IMR-90 (cell line): ENCODE data around the gene AJUBA. TPM values are rescaled to one million over a fixed set of nuclear protein-coding genes. Genes with fewer than 3 reads are reported as not detected.

ENCODE experiments used
- ATAC-seq: fragments of 200-7000 bp; cut with Tn5 transposase; 2 replicates; pipeline ENCODE4 v1.9.1; 2020; ENCODE audit warnings: low read depth, mild to moderate bottlenecking, moderate library complexity
- BruUV-seq: library from RNA; stranded (reverse); fragments of 400-500 nt; replicated peaks from 2 replicates; lab custom pipeline; 2021; lab: Mats Ljungman, UMichigan
- CTCF ChIA-PET: fragments of 300-600 bp; formaldehyde crosslinking; extraction: SDS; loops from one replicate; lab custom pipeline; 2021; ENCODE audit warnings: antibody characterized with exemption; lab: Yijun Ruan, JAX
- POLR2A ChIA-PET: fragments of 300-600 bp; sonication (Branson Sonifier 250); formaldehyde crosslinking; loops from one replicate; lab custom pipeline; 2022; ENCODE audit warnings: antibody characterized with exemption; ENCODE audit not compliant: unreplicated experiment; lab: Charles Lee
- DNase-seq: peaks from one replicate; pipeline ENCODE4 v3.0.0; 2013
- H2AFZ ChIP-seq: replicated peaks from 2 replicates; pipeline ENCODE3; 2013; ENCODE audit warnings: low read length, mild to moderate bottlenecking; ENCODE audit not compliant: poor library complexity
- H2AK5ac ChIP-seq: 2 replicates; pipeline ENCODE4 v1.6.1; 2013; ENCODE audit warnings: low read depth, low read length, inconsistent platforms
- H2AK9ac ChIP-seq: replicated peaks from 2 replicates; pipeline ENCODE3; 2013; ENCODE audit warnings: mild to moderate bottlenecking, low read depth, low read length, moderate library complexity; ENCODE audit not compliant: poor library complexity
- H2BK120ac ChIP-seq: 2 replicates; pipeline ENCODE4 v1.6.1; 2013; ENCODE audit warnings: low read depth, low read length, inconsistent platforms
- H2BK15ac ChIP-seq: 3 replicates; pipeline ENCODE4 v1.6.1; 2013; ENCODE audit warnings: low read depth, low read length, inconsistent platforms
- H2BK20ac ChIP-seq: 2 replicates; pipeline ENCODE4 v1.6.1; 2013; ENCODE audit warnings: low read depth, mild to moderate bottlenecking, inconsistent platforms, low read length, moderate library complexity
- H2BK5ac ChIP-seq: 2 replicates; pipeline ENCODE4 v1.6.1; 2013; ENCODE audit warnings: mild to moderate bottlenecking, low read depth, low read length, inconsistent platforms; ENCODE audit not compliant: poor library complexity, severe bottlenecking
- H3K14ac ChIP-seq: replicated peaks from 2 replicates; pipeline ENCODE4 v1.6.1; 2013; ENCODE audit warnings: low read depth, low read length, inconsistent platforms
- H3K18ac ChIP-seq: 2 replicates; pipeline ENCODE4 v1.6.1; 2013; ENCODE audit warnings: low read depth, low read length, control low read depth
- H3K23ac ChIP-seq: 2 replicates; pipeline ENCODE4 v1.6.1; 2013; ENCODE audit warnings: low read depth, low read length, inconsistent platforms
- H3K27ac ChIP-seq: 2 replicates; pipeline ENCODE4 v1.5.1; 2013; ENCODE audit warnings: mild to moderate bottlenecking, control low read depth, low read length; ENCODE audit not compliant: insufficient read depth
- H3K27me3 ChIP-seq: 2 replicates; pipeline ENCODE4 v1.6.1; 2013; ENCODE audit warnings: low read length; ENCODE audit not compliant: control insufficient read depth, insufficient read depth
- H3K36me3 ChIP-seq: 2 replicates; pipeline ENCODE4 v1.6.1; 2013; ENCODE audit warnings: low read length, mixed read lengths; ENCODE audit not compliant: control insufficient read depth, insufficient read depth
- H3K4ac ChIP-seq: 2 replicates; pipeline ENCODE4 v1.6.1; 2013; ENCODE audit warnings: low read depth, low read length, inconsistent platforms
- H3K4me1 ChIP-seq: 2 replicates; pipeline ENCODE4 v1.6.1; 2013; ENCODE audit warnings: low read length, mixed read lengths; ENCODE audit not compliant: control insufficient read depth, insufficient read depth
- H3K4me2 ChIP-seq: 2 replicates; pipeline ENCODE4 v1.6.1; 2013; ENCODE audit warnings: low read depth, mild to moderate bottlenecking, control low read depth, low read length, moderate library complexity
- H3K4me3 ChIP-seq: 2 replicates; pipeline ENCODE4 v1.5.1; 2013; ENCODE audit warnings: low read depth, mild to moderate bottlenecking, control low read depth, low read length, moderate library complexity; ENCODE audit not compliant: insufficient read depth
- H3K56ac ChIP-seq: 2 replicates; pipeline ENCODE4 v1.6.1; 2013; ENCODE audit warnings: low read length, inconsistent platforms; ENCODE audit not compliant: insufficient read depth; ENCODE audit errors: extremely low read depth
- H3K79me1 ChIP-seq, 2 experiments: 2 replicates each; pipeline ENCODE4 v1.6.1; 2013; ENCODE audit warnings: low read length in 2 of 2, inconsistent platforms in 1 of 2, low read depth in 1 of 2
- H3K9ac ChIP-seq: 2 replicates; pipeline ENCODE4 v1.6.1; 2013; ENCODE audit warnings: low read depth, low read length, control low read depth
- H3K9me1 ChIP-seq: 2 replicates; pipeline ENCODE4 v1.6.1; 2013; ENCODE audit warnings: low read length, inconsistent platforms; ENCODE audit not compliant: insufficient read depth
- H3K9me3 ChIP-seq: 2 replicates; pipeline ENCODE4 v1.6.1; 2013; ENCODE audit warnings: low read length; ENCODE audit not compliant: control insufficient read depth, insufficient read depth
- H4K20me1 ChIP-seq: 2 replicates; pipeline ENCODE4 v1.6.1; 2013; ENCODE audit warnings: low read length, inconsistent platforms; ENCODE audit not compliant: insufficient read depth
- H4K5ac ChIP-seq: 2 replicates; pipeline ENCODE4 v1.6.1; 2013; ENCODE audit warnings: mild to moderate bottlenecking, low read depth, low read length, control low read depth
- H4K8ac ChIP-seq, 2 experiments: 2 replicates each; pipeline ENCODE4 v1.6.1; 2013; ENCODE audit warnings: low read depth in 2 of 2, low read length in 2 of 2, control low read depth in 1 of 2, inconsistent platforms in 1 of 2
- H4K91ac ChIP-seq: 2 replicates; pipeline ENCODE4 v1.6.1; 2013; ENCODE audit warnings: low read depth, low read length, inconsistent platforms; ENCODE audit not compliant: insufficient read depth
- CEBPB ChIP-seq: IDR thresholded peaks from 2 replicates; pipeline ENCODE4 v1.6.1; 2012; ENCODE audit warnings: low read depth, low read length, improper control_type of control experiment
- NFE2L2 ChIP-seq: fragments of 150-350 bp; IDR thresholded peaks from 2 replicates; pipeline ENCODE4 v1.6.1; 2016; ENCODE audit warnings: low read depth, mild to moderate bottlenecking, low read length
- WGBS, 2 experiments: methylation state at CpG; one replicate each; pipeline versions ENCODE4 v1.1.5 to v1.1.7; 2013; ENCODE audit warnings: missing lambda C conversion rate in 2 of 2; ENCODE audit not compliant: insufficient read length in 1 of 2; ENCODE audit errors: extremely low coverage in 2 of 2; 5-methylcytosine and 5-hydroxymethylcytosine counted together
- dilution Hi-C: fragments of 300-500 bp; cut with HindIII; formaldehyde crosslinking; loops from one replicate; pipeline ENCODE4 v1.14.3; 2018; ENCODE audit warnings: low sequenced_read_pairs; ENCODE audit not compliant: unreplicated experiment
- in situ Hi-C: fragments of 300-500 bp; cut with MboI; formaldehyde crosslinking; loops from 3 replicates; pipeline ENCODE4 v1.14.3; 2019; ENCODE audit warnings: low sequenced_read_pairs, inconsistent platforms, mixed read lengths
- intact Hi-C: fragments of 100-400 bp; cut with micrococcal nuclease; formaldehyde crosslinking; loops from 2 replicates; pipeline ENCODE4 v1.10.0; 2022
- polyA plus RNA-seq, 3 experiments: library from polyadenylated mRNA; depleted of rRNA; stranded (reverse); fragments of >200 nt; gene quantifications; 2 replicates each; pipeline ENCODE4 v1.2.3, GENCODE V29; 2012; ENCODE audit warnings: low replicate concordance in 1 of 3
- total RNA-seq: library from RNA; depleted of rRNA; stranded (reverse); fragments of >200 nt; gene quantifications from 2 replicates; pipeline ENCODE4 v1.2.3, GENCODE V29; 2012
- TF ChIP-seq, protein P1 (sequence below): conservative IDR thresholded peaks from 2 replicates; pipeline ENCODE4 v1.5.1; 2012; ENCODE audit warnings: mild to moderate bottlenecking, low read depth, low read length, improper control_type of control experiment

AJUBA gene
- total and polyA plus RNA-seq, 2 of the 4 experiments (the other 2 are of a cell fraction), result 46.4 to 67.6 TPM

DNA sequence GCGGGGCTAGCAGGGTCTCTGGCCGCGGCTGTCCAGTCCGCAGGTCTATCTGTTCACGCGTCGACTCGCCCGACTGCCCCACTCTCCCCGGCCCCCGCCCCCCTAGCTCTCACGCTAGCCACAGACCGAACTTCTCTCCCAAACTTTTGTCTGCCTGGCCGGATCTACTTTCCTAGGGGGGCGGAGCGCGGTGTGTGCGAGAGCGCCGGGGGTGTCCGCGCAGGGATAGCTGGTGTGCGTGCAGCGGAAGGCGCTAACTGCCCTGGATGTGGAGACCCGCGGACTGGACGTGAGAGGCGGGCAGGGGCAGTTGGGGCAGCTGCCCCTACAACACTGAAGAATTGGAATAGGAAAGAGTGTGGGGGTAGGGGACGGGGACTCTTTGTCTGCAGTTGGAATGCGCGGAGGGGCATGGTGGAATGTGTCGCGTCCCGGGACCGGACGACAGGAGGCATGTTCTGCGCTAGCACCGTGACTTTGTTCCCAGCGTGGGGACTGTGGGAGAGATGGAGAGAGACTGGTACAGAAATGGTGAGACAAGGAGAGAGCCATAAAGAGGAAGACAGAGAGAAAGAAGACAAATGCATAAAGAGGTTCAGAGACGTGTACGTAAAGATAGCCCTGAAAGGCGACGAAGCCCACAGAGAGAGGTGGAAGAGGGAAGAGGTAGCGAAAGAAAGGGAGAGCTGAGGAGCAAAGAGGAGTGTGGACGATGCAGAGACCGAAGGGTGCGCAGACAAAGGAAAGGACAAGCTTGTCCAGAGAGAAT lies at the start of gene AJUBA (continued):
- TF ChIP-seq NFE2L2, result no peak

DNA sequence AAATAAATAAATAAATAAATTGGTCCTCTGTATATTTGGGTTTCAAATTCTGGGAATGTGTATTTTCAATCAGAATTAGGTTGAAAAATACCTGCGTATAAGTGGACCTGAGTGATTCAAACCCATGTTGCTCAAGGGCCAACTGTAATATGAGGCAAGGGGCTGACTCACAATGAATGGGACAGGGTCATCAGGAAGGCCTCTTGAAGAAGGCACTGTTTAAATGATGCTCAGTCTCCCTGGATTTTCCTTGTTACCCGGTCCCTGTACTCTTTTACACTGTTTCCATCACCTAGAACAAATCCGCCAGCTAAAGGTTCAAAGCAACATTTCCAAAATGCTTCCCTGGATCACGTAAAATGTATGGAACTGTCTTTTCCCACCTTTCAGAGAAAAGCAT lies 48.6 kb upstream of the AJUBA start:
- CTCF ChIA-PET, result no interaction called here
- in situ Hi-C loops, result no loop called here
- peak; percentile 40 for DNase-seq

More for the DNA sequence above, 48.6 kb upstream of the AJUBA start:
- H3K36me3 ChIP-seq, result peaks cover 18% of the 10 kb centered on the region
- H2BK15ac ChIP-seq, result no peak overlapping the region
- no TSS peak for BruUV-seq
- no peak overlapping the region for H4K8ac ChIP-seq
- H2AK9ac ChIP-seq, result no peak overlapping the region
- H3K4me3 ChIP-seq, result no peak overlapping the region
- H3K9me1 ChIP-seq, result peaks cover 6% of the 10 kb centered on the region; the same call in 1 of the 2 replicates
- TF ChIP-seq, protein P1, sequence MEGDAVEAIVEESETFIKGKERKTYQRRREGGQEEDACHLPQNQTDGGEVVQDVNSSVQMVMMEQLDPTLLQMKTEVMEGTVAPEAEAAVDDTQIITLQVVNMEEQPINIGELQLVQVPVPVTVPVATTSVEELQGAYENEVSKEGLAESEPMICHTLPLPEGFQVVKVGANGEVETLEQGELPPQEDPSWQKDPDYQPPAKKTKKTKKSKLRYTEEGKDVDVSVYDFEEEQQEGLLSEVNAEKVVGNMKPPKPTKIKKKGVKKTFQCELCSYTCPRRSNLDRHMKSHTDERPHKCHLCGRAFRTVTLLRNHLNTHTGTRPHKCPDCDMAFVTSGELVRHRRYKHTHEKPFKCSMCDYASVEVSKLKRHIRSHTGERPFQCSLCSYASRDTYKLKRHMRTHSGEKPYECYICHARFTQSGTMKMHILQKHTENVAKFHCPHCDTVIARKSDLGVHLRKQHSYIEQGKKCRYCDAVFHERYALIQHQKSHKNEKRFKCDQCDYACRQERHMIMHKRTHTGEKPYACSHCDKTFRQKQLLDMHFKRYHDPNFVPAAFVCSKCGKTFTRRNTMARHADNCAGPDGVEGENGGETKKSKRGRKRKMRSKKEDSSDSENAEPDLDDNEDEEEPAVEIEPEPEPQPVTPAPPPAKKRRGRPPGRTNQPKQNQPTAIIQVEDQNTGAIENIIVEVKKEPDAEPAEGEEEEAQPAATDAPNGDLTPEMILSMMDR, result no peak
- TF ChIP-seq NFE2L2 (no peak), CEBPB (peak; percentile 66)
- no peak overlapping the region for H3K18ac ChIP-seq
- no peak overlapping the region for H3K27ac ChIP-seq
- peaks cover 8% of the 10 kb centered on the region for H3K4me1 ChIP-seq
- WGBS, 2 experiments, result 100% methylated on average over 3 of the region's 4 CpGs; no CpG with 5 or more reads in 1 of the 2 experiments
- no peak overlapping the region for H2AK5ac ChIP-seq
- H3K4ac ChIP-seq, result no peak overlapping the region
- H4K91ac ChIP-seq, result no peak overlapping the region
- dilution Hi-C loops, result no loop called here
- peaks cover 8% of the 10 kb centered on the region for H4K20me1 ChIP-seq
- no peak overlapping the region for H3K4me2 ChIP-seq
- no peak overlapping the region for H3K9ac ChIP-seq
- H2BK20ac ChIP-seq, result no peak overlapping the region
- intact Hi-C loops, result no loop called here
- H2BK5ac ChIP-seq, result no peak overlapping the region
- H3K14ac ChIP-seq, result no peak overlapping the region
- POLR2A ChIA-PET, result no interaction called here
- H4K5ac ChIP-seq, result no peak overlapping the region
- no peak overlapping the region for H2BK120ac ChIP-seq
- no peak overlapping the region for H2AFZ ChIP-seq
- no peak overlapping the region for H3K56ac ChIP-seq
- H3K9me3 ChIP-seq, result no peaks in the 10 kb centered on the region
- no peak for ATAC-seq
- H3K79me1 ChIP-seq, result peaks cover 29 to 45% of the 10 kb centered on the region in 2 experiments
- H3K27me3 ChIP-seq, result no peaks in the 10 kb centered on the region
- H3K23ac ChIP-seq, result no peak overlapping the region
